GM18517 (cell line): ENCODE results near the gene TCHH.

Source experiments
- ATAC-seq: cut with Tn5 transposase; IDR thresholded peaks from one replicate; pipeline ENCODE4 v1.9.1; 2021; ENCODE audit warnings: mild to moderate bottlenecking, moderate library complexity; ENCODE audit not compliant: unreplicated experiment

The TCHH gene

DNA sequence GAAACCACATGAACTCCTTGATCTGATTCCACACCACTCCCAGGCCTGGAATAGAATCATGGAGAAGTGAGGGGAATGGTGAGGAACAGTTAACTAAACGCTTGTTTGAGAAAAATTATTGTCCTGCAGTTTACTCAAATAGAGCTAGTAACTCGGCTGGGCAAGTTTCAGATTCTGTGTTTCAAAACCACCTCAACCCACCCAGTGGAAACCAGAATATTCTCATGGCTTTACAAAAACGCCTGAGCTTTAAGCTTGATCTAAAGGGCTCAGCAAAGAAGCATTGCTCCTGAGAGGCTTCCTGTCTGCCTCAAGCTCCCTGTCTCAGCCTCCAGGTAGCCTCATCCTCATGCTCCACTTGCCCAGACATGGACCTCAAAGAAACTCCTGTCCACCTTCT, 42.9 kb downstream of the TCHH start:
- no peak for ATAC-seq

- no peak for ATAC-seq
Measured at GRCh38 chr1:152071123-152071522, 44.1 kb downstream of the TCHH start.

DNA sequence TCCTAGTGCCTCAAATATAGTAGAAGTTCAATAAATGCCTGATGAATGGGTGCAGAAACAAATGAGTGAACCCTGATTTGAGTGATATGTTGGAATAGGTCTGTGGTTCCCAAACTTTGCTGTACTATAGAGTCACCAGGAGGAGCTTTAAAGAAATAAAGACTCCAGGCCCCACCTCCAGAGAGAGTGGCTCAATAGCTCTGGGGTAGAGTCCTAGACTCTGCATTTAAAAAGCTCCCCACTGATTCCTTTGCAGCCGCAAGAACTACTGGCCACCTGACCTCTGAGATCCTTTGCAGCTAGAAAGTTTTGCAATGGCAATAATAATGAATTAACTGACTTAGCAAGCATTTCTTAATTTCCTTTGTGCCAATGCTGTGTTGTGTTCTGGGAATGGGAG, 47.3 kb downstream of the TCHH start:
- ATAC-seq, result no peak

GRCh38 chr1:152067150-152067549, 48.1 kb downstream of the TCHH start:
- no peak for ATAC-seq

- ATAC-seq, result no peak
Measured at GRCh38 chr1:152061952-152062351, 53.3 kb downstream of the TCHH start.
